HG03039 (cell line): ENCODE results near the gene ETNK2.
"Not testable (repeated sequence)": the region's sequence is repeated elsewhere in the genome, so short reads cannot be mapped to it uniquely, and the experiment has no call there.

ENCODE experiments used
- ATAC-seq: cut with Tn5 transposase; IDR thresholded peaks from one replicate; pipeline ENCODE4 v1.9.1; 2021; ENCODE audit warnings: mild to moderate bottlenecking, moderate library complexity; ENCODE audit not compliant: unreplicated experiment

The ETNK2 gene

DNA sequence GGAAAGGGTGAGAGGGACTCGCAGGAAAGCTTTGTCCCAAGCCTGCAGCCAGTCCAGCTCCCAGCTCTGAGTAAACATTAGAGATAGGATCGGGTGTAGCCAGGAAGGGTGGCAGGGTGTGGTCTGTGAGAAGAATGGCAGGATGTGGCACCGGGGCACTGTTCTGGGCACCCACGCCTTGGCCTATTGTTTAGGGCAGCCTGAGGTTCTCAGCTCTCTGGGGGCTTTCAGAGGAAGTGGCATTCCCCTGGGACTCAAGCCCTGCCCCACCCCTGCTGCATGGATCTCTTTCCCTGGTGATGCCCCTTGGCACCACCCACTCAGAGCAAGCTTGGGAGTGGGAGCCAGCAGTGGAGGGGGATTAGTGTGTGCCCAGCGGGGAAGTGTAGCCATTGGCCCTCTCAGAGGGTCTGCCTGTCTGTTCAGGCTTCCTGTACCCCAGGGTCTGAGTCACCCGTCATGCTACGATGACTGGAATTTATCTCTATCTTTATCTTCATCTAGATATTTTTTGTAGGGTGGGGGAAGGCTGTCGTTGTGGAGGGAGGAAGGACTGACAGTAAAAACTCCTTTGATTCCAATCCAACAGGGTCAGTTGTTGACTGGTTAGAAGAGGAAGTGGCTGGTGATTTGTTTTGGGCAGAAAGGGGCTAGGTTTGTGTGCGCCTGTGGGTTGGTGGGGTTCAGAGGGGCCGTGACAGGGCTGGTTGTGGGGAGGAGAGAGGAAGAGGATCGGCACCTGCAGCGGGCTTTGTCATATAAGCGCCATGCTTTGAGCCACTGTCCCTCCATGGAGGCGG lies 47.3 kb downstream of the ETNK2 start:
- ATAC-seq: no peak

DNA sequence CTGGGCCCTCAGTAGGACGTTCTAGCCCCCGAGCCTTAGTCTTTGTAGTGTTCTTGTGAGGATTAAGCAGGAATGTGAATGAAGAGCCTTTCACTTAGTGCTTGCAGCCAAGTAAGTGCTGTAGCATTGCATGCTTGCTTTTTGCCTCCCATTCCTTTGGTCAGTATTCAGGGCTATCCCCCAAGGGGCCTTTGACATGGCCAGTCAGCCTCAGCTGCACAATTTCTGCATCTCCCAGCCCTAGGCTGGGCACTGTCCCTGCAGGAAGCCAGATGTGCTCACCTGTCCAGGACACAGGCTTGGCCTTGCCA lies 48.5 kb downstream of the ETNK2 start:
- ATAC-seq: no peak

GRCh38 chr1:204102739-204103430 lies 49.0 kb downstream of the ETNK2 start:
- no peak for ATAC-seq

GRCh38 chr1:204102029-204102611 lies 49.7 kb downstream of the ETNK2 start:
- ATAC-seq: no peak

DNA sequence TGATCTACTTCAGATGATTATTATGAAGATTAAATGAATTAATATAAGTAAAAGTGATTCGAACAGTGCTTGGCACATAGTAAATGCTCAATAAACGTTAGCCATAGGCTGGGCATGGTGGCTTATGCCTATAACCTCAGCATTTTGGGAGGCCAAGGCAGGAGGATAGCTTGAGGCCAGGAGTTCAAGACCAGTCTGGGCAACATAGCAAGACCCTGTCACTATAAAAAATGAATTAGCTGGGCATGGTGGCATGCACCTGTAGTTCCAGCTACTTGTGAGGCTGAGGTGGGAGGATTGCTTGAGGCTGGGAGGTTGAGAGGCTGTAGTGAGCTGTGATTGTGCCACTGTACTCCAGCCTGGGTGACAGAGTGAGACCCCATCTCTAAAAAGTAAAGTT lies 52.1 kb downstream of the ETNK2 start:
- not testable (repeated sequence) for ATAC-seq

DNA sequence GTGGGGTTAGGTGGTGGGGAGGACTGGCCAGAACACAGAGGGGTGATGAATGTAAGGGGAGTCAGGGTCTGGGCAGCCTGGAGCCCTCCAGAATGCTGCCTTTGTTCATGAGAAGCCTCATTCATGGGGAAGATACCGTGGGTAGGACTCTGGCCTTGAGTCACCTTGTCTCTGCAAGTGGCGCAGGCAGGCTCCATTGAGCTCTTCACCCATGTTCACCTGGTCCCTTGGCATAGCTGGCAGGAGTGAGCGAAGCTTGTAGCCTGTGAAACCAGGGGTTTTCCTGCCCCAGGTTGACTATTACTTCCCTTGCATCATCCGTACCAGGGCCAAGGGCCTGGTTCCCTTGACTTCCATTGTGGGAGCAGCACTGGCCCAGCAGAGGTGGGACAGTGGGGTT lies 53.2 kb downstream of the ETNK2 start:
- ATAC-seq: no peak

- ATAC-seq: no peak
Observed at GRCh38 chr1:204096931-204097330, 54.9 kb downstream of the ETNK2 start.

DNA sequence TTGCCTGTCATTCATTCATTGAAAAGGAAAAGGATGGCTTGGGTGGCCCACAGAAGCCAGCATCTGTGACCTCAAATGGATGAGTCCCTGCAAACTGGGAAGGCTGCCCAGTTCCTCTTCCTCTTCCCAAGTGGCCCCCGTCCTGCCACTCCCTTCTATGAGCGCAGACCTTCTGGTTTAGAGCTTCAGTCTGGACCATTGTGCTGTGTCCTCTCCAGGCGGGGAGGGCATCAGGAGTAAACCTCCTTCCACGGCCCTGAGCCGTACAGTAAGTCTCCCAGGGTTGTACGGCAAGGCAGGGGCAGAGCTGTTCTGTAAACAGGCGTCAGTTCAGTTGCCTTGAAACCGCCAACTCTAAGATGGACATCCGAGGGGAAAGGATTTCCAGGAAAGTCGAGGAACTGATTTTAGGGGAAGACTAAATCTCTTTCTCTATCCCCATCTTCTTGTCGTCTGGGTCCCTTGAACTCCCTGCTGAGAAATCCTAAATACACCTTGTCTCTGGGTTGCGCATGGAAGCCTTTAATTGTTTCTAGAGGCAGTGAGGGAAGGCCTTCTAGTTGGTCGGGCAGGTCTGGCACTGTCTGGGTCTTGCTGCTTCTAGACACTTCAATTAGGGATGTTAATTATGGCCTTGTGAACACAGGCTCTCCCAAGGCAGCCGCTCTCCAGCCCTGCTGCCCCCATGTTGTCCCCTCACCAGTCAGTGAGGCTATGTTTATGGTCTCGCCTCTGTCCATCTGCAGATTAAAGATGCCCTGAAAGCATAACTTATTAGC lies 56.8 kb downstream of the ETNK2 start:
- ATAC-seq: no peak

DNA sequence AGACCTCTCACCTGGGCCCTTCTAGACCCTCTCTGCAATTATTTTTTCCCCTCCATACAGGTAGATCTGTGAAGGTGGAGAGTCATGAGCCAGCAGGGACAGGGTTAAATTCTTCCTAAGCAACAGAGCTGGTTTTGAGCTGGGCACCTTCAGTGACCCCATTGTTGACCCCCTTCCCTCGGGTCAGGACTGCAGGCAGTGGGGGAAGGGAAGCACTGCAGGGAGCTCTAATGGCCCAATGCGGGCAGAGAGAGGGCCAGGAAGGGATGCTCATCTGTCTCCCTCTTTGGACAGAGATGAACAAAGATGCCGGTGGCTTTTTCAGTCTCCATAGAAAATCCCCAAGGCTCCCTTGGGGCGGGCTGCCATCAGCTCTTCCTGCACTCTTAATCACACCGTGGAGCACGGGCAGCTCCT lies 57.5 kb downstream of the ETNK2 start:
- ATAC-seq: no peak

- no peak for ATAC-seq
Observed at GRCh38 chr1:204093781-204094180, 58.1 kb downstream of the ETNK2 start.

DNA sequence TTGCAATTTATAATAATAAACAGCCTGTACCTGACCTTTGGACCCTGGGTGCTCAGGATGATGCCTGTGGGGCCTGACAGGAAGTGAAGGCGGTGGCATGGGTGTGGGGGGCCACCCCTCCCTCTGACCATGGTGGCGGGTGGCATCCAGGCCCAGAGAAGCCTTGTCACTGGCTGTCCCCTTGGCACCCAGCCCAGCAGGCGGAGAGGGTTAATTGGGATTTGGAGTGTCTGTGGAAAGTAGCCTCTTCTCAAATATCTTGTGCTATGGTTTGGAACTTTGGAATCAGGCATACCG lies 58.5 kb downstream of the ETNK2 start:
- ATAC-seq: no peak

GRCh38 chr1:204092632-204093420 lies 59.0 kb downstream of the ETNK2 start:
- ATAC-seq: no peak

DNA sequence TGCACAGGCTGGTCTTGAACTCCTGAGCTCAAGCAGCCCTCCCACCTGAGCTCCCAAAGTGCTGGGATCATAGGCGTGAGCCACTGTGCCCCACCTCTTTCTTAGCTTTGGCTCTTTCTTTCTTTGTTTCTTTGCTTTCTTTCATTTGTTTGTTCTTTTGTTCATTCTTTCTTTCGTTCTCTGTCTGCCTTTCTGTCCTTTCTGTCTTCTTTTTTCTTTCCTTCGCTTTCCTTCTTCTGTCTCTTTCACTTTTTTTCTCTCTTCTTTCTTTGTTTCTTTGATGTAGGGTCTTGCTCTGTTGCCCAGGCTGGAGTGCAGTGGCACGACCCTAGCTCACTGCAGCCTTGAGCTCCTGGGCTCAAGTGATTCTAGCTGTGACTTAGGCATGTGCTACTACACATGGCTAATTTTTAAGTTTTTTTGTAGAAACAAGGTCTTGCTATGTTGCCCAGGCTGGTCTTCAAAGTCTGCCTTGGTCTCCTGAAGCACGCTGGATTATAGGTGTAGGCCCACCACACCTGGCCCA lies 60.0 kb downstream of the ETNK2 start:
- no peak for ATAC-seq

- no peak for ATAC-seq
Observed at GRCh38 chr1:204091066-204091465, 60.8 kb downstream of the ETNK2 start.

GRCh38 chr1:204090132-204090531 lies 61.7 kb downstream of the ETNK2 start:
- ATAC-seq: not testable (repeated sequence)

DNA sequence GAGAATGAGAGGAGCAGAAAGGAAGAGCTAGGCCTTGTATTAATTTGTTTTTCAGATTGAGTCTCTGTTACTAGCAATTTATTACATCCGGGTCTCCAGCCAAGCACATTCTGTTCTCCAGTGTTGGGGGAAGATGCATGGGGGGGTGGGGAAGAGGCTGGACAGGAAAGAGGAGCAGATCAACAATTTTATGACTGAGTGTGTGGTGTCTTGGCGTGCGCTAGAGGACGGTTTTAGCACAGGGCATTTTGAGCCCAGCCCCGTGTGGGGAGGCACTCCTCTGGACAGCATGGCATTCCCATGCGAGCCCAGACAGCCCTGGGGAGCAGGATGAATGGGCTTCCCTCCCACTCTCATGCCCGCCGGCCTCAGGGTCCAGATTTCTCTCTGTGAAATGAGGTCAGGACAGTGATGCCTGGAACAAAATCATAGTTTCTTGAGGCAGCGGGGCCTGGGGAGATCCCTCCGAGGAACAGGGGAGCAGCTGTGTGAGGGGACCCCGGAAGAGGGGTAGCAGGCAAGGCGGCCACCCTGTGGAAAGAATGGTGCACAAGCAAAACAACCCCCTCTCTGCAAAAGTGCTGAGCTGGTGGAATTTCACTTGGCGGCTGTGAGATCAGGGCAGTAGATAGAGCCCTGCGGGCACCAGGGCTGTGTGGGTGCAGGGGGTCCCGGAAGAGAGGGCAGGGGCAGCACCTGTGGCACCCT lies 62.6 kb downstream of the ETNK2 start:
- ATAC-seq: no peak

- ATAC-seq: no peak
Observed at GRCh38 chr1:204088596-204088995, 63.2 kb downstream of the ETNK2 start.

DNA sequence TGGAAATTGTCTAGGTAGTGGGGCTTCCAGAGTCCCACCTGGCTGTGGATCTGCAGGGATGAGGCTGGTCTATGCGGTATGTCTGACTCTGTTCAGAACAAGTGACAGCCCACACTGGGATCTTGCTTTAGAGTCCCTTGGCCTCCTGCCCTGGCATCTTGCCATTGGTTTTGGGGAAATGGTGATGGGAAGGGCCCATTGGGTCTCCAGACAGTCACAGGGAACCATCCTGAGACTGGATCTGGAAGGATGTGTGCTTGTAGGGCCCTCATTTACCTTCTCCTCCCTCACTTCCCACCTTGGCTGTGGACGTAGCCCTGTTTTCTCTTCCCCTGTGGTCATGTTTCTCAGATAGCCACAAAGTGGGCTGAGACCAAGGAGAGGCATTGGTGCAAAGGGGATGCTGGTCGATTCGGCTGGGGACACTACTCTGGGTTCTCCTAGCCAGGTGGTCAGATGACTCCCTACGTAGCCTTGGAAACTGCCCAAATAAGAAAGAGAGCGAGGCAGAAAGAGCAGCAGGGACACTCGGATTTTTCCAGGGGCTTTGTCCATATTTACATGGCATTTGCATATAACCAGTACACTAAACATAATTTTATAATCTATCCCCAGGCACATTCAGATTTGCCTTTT lies 63.8 kb downstream of the ETNK2 start:
- no peak for ATAC-seq

DNA sequence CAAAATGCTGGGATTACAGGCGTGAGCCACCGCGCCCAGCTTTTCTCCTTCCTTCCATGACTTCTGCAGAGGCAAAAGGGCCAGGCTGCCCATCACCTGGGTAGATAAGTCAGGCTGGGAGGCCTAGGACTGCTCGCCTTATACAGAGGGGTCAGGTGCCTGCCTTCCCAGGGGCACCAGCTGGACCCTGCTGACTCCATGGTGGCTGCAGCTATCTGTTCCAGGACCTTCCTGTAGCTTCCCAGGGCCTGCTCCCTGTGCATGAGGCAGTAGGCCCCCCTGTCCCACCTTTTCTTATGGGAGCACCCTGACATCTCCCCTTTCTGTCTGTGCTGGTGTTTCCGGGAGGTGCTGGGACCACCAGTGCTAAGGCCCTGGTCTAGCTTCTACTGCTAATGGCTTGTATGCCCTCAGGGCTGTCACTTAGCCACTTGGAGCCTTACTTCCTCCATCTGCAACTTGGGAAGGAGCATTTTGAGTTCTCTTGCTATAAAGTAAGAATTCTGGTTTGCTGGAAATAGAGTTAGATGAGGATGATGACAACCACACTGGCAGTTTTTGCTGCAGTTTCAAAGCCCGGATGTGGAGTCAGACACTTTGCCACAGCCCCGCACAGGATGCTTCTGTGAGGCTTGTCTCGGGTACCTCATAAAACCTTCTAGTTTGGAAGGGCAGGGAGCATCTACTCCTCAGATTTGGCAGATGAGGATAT lies 64.5 kb downstream of the ETNK2 start:
- no peak for ATAC-seq
